ENCODE results near the gene SPDL1. TPM values are rescaled to one million over a fixed set of nuclear protein-coding genes. Genes with fewer than 3 reads are reported as not detected.

Gene SPDL1
- total and polyA plus RNA-seq, 2 of the 8 experiments (the other 6 are each of a cell fraction or from before 2014, with no cell fraction given): 16.9 to 44.5 TPM

DNA sequence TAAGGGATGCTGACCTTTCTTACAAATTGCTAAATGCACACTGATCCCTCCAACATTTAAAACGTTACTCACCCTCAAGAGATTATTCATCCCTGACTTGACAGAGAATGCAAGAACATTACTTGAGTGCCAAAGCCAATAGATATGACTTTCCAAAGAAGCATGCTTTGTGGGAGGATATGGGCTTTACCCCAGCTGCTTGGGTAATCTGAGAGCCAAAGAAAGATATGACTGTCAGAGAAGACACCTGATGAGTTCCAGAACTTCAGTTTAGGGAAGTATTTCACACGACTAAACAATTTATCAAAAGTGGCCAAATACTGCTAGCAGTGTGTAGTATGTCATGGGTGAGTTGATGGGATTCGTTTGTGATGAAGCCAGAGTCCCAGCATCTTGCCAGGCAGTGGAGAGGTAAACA is 7.4 kb upstream of the SPDL1 start:
- Histone ChIP-seq H3K27ac (ENCODE audit: low read depth, low read length) (no peak overlapping the region), H3K9ac (replicated peaks in 1 of 4; ENCODE audit: extremely low read depth in 1 of 4, low read depth in 3 of 4, low read length in 3 of 4) (peak overlapping the region in 1 of 4 experiments; percentile 34; a peak in 1 of 7 replicates), H3K79me1 (ENCODE audit: low read depth, low read length) (no peaks in the 10 kb centered on the region), H2BK5ac (ENCODE audit: low read depth, low read length) (no peak overlapping the region), H4K91ac (replicated peaks; ENCODE audit: insufficient read length, low read length) (no peak overlapping the region), H3K4me1 (replicated peaks in 1 of 4; ENCODE audit: control insufficient read depth in 3 of 4, insufficient read depth in 4 of 4, low read length in 3 of 4) (no peaks in the 10 kb centered on the region), H3K4me2 (ENCODE audit: insufficient read depth in 1 of 2, low read depth in 2 of 2, low read length in 2 of 2) (no peak overlapping the region), H2AK5ac (ENCODE audit: low read depth, low read length) (no peak overlapping the region), H3K36me3 (ENCODE audit: control insufficient read depth in 2 of 4, insufficient read depth in 4 of 4, low read length in 3 of 4) (no peaks in the 10 kb centered on the region), H2BK12ac (ENCODE audit: low read depth, low read length) (no peak overlapping the region), H3K56ac (replicated peaks; ENCODE audit: insufficient read length, low read depth, low read length) (no peak overlapping the region), H3K79me2 (ENCODE audit: control insufficient read depth in 1 of 2, insufficient read depth in 2 of 2, low read length in 2 of 2) (no peaks in the 10 kb centered on the region), H2BK120ac (replicated peaks; ENCODE audit: low read depth, low read length) (no peak overlapping the region), H3K23me2 (ENCODE audit: low read depth, low read length) (no peaks in the 10 kb centered on the region), H2AFZ (ENCODE audit: low read length) (no peak overlapping the region), H3K4ac (replicated peaks; ENCODE audit: insufficient read length, low read depth, low read length) (no peak overlapping the region), H3K14ac (ENCODE audit: insufficient read length) (no peak overlapping the region), H3K4me3 (ENCODE audit: extremely low read depth in 1 of 4, insufficient read depth in 2 of 4, low read depth in 3 of 4, low read length in 4 of 4) (no peak overlapping the region), H4K5ac (ENCODE audit: insufficient read length, low read depth, low read length) (no peak overlapping the region), H3K23ac (ENCODE audit: insufficient read length) (no peak overlapping the region), H4K8ac (ENCODE audit: extremely low read depth, insufficient read depth, low read length) (no peak overlapping the region), H3K9me3 (ENCODE audit: insufficient read depth in 2 of 2, low read depth in 1 of 2, low read length in 1 of 2) (no peaks in the 10 kb centered on the region), H3K18ac (ENCODE audit: extremely low read depth, low read length) (no peak overlapping the region), H4K20me1 (replicated peaks in 1 of 2; ENCODE audit: control insufficient read depth in 1 of 2, insufficient read depth in 2 of 2, low read length in 2 of 2) (no peaks in the 10 kb centered on the region), H2BK15ac (ENCODE audit: low read length) (no peak overlapping the region), H2BK20ac (ENCODE audit: low read length) (no peak overlapping the region), H3K27me3 (replicated peaks in 1 of 4; ENCODE audit: control insufficient read depth in 3 of 4, extremely low read depth in 1 of 4, insufficient read depth in 3 of 4, low read length in 3 of 4) (no peaks in the 10 kb centered on the region)
- FAIRE-seq (no peak), DNase-seq (ENCODE audit: low read depth in 1 of 2, low spot score in 2 of 2) (no peak)
- WGBS, 2 experiments (ENCODE audit: extremely low coverage in 1 of 2, insufficient coverage in 1 of 2, insufficient read length in 1 of 2, insufficient replicate concordance in 2 of 2, low coverage in 1 of 2, low lambda C conversion rate in 2 of 2, missing lambda C conversion rate in 1 of 2): 68% methylated on average over 3 of the region's 3 CpGs; no CpG with 5 or more reads in 1 of the 2 experiments
- TF ChIP-seq TCF12 (IDR thresholded peaks at IDR 0.05; ENCODE audit: low read depth, low read length) (no peak), KDM1A (IDR thresholded peaks at IDR 0.05; ENCODE audit: borderline replicate concordance, low read length) (no peak), CHD2 (IDR thresholded peaks at IDR 0.05; ENCODE audit: low read length) (no peak), TAF1 (IDR thresholded peaks at IDR 0.05; ENCODE audit: low read depth, low read length) (no peak), CBX8 (IDR thresholded peaks at IDR 0.05; ENCODE audit: borderline replicate concordance, low read depth, low read length) (no peak), EGR1 (IDR thresholded peaks at IDR 0.05; ENCODE audit: borderline replicate concordance, low read depth, low read length) (no peak), NRF1 (IDR thresholded peaks at IDR 0.05; ENCODE audit: low read depth, low read length) (no peak), EZH2 (IDR thresholded peaks at IDR 0.05; ENCODE audit: low read depth, low read length, severe bottlenecking) (no peak), CEBPB (IDR thresholded peaks at IDR 0.05; ENCODE audit: low read depth, low read length) (no peak), POU5F1 (IDR thresholded peaks at IDR 0.05; ENCODE audit: low read depth, low read length) (no peak), SRF (IDR thresholded peaks at IDR 0.05; ENCODE audit: low read depth, low read length) (no peak)
- TF ChIP-seq, protein P1, sequence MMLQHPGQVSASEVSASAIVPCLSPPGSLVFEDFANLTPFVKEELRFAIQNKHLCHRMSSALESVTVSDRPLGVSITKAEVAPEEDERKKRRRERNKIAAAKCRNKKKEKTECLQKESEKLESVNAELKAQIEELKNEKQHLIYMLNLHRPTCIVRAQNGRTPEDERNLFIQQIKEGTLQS (IDR thresholded peaks at IDR 0.05; ENCODE audit: insufficient read depth, low read depth, low read length): no peak
- POLR2A ChIA-PET (ENCODE audit: partially characterized antibody): no interaction called here
- CTCF ChIA-PET (ENCODE audit: partially characterized antibody): interaction anchor here (1.1 kb wide), 2 partner anchors 130 to 589 kb away, joined by 3 read pairs; no protein-coding TSS in a partner anchor
